ENCODE data around the gene DLGAP4. TPM values are rescaled to one million over a fixed set of nuclear protein-coding genes. Genes with fewer than 3 reads are reported as not detected.

DLGAP4 gene
- total RNA-seq, 2 donors from 2014 or later, result 62.9 to 78.2 TPM

- Mint-ChIP-seq H3K9me3 (no peaks in the 10 kb centered on the region), H3K36me3 (ENCODE audit: low read depth) (no peaks in the 10 kb centered on the region), H3K4me1 (no peaks in the 10 kb centered on the region), H3K27me3 (ENCODE audit: insufficient read depth) (no peaks in the 10 kb centered on the region), H3K4me3 (no peak overlapping the region), H3K27ac (no peak overlapping the region)
- Histone ChIP-seq H3K4me3 (ENCODE audit: low read length) (no peak overlapping the region), H3K27me3 (ENCODE audit: control insufficient read depth, insufficient read depth, low read length, poor library complexity, severe bottlenecking) (no peaks in the 10 kb centered on the region), H3K9ac (ENCODE audit: extremely low read depth, low read length, poor library complexity, severe bottlenecking) (no peak overlapping the region), H3K9me3 (ENCODE audit: control insufficient read depth, low read length) (no peaks in the 10 kb centered on the region), H3K4me1 (ENCODE audit: control insufficient read depth, insufficient read depth, low read length) (no peaks in the 10 kb centered on the region), H3K36me3 (ENCODE audit: control insufficient read depth, insufficient read depth, low read length) (no peaks in the 10 kb centered on the region), H3K27ac (ENCODE audit: low read depth, low read length) (no peak overlapping the region)
- TF ChIP-seq CTCF (conservative IDR thresholded peaks at IDR 0.05), result no peak
- DNase-seq, result no peak
- 89 to 97% methylated on average over 8 to 16 of the region's 16 CpGs for WGBS, 2 experiments (ENCODE audit: insufficient coverage in 1 of 2, insufficient read length in 1 of 2)
These were observed 43.4 kb downstream of the DLGAP4 start for GRCh38 chr20:36349384-36350170.

- Mint-ChIP-seq H3K27me3 (ENCODE audit: insufficient read depth) (no peaks in the 10 kb centered on the region), H3K4me1 (no peaks in the 10 kb centered on the region), H3K36me3 (ENCODE audit: low read depth) (no peaks in the 10 kb centered on the region), H3K9me3 (no peaks in the 10 kb centered on the region), H3K27ac (no peak overlapping the region), H3K4me3 (no peak overlapping the region)
- no peak for DNase-seq
- Histone ChIP-seq H3K4me1 (ENCODE audit: control insufficient read depth, insufficient read depth, low read length) (no peaks in the 10 kb centered on the region), H3K36me3 (ENCODE audit: control insufficient read depth, insufficient read depth, low read length) (no peaks in the 10 kb centered on the region), H3K9me3 (ENCODE audit: control insufficient read depth, low read length) (no peaks in the 10 kb centered on the region), H3K27me3 (ENCODE audit: control insufficient read depth, insufficient read depth, low read length, poor library complexity, severe bottlenecking) (no peaks in the 10 kb centered on the region), H3K4me3 (ENCODE audit: low read length) (no peak overlapping the region), H3K27ac (ENCODE audit: low read depth, low read length) (no peak overlapping the region), H3K9ac (ENCODE audit: extremely low read depth, low read length, poor library complexity, severe bottlenecking) (no peak overlapping the region)
- 89 to 100% methylated on average over 1 of the region's 1 CpG for WGBS, 2 experiments (ENCODE audit: insufficient coverage in 1 of 2, insufficient read length in 1 of 2)
- no peak for TF ChIP-seq CTCF (conservative IDR thresholded peaks at IDR 0.05)
These were observed 44.3 kb downstream of the DLGAP4 start for GRCh38 chr20:36350439-36350838.

GRCh38 chr20:36351937-36352336, 45.8 kb downstream of the DLGAP4 start:
- no peak overlapping the region for H3K4me3 Mint-ChIP-seq
- H3K27ac Mint-ChIP-seq, result no peak overlapping the region

More at GRCh38 chr20:36351937-36352336, 45.8 kb downstream of the DLGAP4 start:
- Histone ChIP-seq H3K4me3 (ENCODE audit: low read length) (no peak overlapping the region), H3K4me1 (ENCODE audit: control insufficient read depth, insufficient read depth, low read length) (no peaks in the 10 kb centered on the region), H3K27ac (ENCODE audit: low read depth, low read length) (no peak overlapping the region), H3K36me3 (ENCODE audit: control insufficient read depth, insufficient read depth, low read length) (no peaks in the 10 kb centered on the region), H3K9me3 (ENCODE audit: control insufficient read depth, low read length) (no peaks in the 10 kb centered on the region), H3K9ac (ENCODE audit: extremely low read depth, low read length, poor library complexity, severe bottlenecking) (no peak overlapping the region), H3K27me3 (ENCODE audit: control insufficient read depth, insufficient read depth, low read length, poor library complexity, severe bottlenecking) (no peaks in the 10 kb centered on the region)
- DNase-seq, result no peak
- Mint-ChIP-seq H3K36me3 (ENCODE audit: low read depth) (no peaks in the 10 kb centered on the region), H3K27me3 (ENCODE audit: insufficient read depth) (no peaks in the 10 kb centered on the region), H3K4me1 (no peaks in the 10 kb centered on the region), H3K9me3 (no peaks in the 10 kb centered on the region)
- no peak for TF ChIP-seq CTCF (conservative IDR thresholded peaks at IDR 0.05)
- 91 to 94% methylated on average over 6 of the region's 6 CpGs for WGBS, 2 experiments (ENCODE audit: insufficient coverage in 1 of 2, insufficient read length in 1 of 2)

All from endodermal cell (in vitro differentiated cells).